HG02973 (cell line): ENCODE data around the gene CD200R1L.

Experiments used
- ATAC-seq: cut with Tn5 transposase; IDR thresholded peaks from one replicate; pipeline ENCODE4 v1.9.1; 2021; ENCODE audit warnings: moderate library complexity; ENCODE audit not compliant: unreplicated experiment

The CD200R1L gene

DNA sequence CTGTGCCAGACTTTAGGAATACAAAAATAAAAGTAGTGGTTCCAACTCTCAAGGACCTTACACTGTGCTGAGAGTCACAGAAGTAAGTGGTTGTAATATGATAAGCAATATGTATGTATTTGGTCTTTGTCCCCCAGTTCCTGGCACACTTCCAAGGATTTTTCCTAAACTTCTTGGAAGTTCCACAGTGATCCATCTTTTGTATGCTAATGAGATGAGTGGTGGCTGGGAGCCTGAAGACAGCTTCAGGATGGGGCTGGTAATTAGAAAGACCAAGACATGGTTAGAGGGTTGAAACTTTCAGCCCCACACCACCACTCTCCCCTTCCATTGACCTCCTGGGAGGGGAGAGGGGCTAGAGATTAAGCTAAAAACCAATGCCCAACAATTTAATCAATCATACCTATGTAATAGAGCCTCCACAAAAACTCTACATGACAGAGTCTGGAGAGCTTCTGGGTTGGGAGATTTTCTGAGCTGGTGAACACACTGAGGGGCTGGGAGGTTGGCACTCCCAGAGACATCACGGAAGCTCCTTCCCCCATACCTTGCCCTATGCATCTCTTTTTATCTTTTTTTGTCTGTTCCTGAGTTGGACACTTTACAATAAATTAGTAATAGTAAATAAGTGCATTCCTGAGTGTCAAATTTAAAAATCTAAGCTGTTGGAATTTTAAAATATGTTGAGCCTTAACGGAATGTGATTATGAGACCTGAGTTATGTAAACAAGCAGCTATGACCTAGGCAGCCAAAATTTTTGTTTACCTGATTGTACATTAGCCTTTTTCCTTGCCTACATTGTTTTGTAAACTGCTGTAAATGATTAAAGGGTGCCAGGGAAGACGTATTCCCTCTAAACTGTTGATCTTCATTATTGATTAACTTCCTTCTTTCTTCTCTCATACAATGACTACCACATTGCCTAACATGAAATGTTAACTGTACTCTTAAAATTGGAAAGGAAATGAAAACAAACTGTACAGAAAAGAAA is 24.3 kb downstream of the CD200R1L start:
- no peak for ATAC-seq

DNA sequence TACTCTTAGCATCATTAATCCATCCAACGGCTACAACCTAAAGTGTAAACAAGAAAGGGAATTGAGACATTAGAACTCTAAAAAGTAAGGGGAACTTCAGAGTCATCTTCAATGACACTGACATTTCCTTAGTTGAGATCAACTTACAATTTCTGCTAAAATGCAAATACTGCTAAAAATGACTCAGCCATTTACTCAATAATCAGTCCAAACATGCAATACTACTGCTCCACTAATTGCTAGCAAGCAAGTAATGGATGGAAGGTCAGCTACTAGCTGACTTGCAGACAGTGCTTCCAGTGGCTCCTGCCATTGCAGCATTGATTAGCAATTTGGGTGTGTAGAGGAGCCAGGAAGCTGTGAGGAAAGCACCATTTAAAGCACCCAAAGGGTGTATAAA is 28.4 kb downstream of the CD200R1L start:
- ATAC-seq: no peak

DNA sequence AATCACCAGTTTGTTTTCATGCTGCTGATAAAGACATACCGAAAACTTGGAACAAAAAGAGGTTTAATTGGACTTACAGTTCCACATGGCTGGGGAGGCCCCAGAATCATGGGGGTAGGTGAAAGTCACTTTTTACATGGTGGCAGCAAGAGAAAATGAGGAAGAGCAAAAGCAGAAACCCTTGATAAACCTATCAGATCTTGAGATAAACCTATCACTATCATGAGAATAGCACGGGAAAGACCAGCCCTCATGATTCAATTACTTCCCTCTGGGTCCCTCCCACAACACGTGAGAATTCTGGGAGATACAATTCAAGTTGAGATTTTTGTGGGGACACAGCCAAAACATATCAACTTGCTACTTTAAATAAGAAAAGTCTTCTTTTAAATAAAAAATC is 28.9 kb downstream of the CD200R1L start:
- no peak for ATAC-seq

DNA sequence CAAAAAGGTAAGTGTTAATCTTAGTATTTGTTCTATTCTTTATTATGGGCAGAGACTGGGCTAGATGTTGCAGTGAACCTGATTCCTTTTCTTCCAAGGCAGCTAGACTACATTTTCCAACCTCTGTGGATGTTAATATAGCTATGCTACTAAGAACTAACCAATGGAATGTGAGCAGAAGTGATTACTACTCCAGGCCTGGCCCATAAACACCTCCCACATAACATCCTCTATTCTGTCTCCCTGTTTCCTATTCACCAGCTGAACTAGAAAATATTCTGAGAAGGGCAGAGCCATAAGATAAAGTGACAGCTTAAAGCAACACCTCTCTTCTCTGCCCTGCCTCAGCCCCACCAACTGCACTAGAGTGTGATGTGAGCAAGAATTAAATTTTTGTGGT is 29.4 kb downstream of the CD200R1L start:
- ATAC-seq: no peak

DNA sequence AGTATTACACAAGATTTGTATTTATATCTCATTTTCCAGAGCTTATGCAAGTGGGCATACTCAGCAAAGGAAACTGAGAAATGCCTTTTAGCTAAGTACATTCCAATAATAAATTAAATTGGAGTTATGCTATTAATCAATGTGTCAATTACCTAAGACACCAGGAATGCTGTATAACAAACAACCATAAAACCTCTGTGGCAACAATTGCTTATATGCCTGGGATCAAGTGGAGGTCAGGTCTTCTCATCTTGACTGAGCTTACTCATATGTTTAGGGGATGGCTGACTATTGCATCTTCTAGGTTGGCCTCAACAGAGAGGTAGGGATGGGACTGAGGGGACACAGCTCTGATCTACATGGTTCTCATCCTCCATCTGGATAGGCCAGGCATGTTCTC is 30.7 kb downstream of the CD200R1L start:
- no peak for ATAC-seq

DNA sequence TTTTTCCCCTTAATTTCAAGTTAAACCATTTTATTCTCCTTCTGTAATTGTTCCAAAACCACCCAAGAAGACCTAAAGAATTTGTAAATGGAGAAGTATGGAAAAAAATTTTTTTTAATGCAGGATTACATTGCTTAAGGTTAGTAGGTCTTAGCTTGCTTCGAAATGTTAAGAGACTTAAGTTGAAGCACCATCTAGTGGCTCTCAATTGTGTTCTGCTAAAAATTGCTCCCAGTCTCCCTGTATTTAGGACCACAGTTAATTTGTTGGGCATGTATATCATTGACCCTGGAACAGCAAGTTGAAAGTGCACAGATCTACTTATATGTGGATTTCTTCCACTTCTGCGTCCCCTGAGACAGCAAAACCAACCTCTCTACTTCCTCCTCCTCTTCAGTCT is 32.4 kb downstream of the CD200R1L start:
- ATAC-seq: no peak

DNA sequence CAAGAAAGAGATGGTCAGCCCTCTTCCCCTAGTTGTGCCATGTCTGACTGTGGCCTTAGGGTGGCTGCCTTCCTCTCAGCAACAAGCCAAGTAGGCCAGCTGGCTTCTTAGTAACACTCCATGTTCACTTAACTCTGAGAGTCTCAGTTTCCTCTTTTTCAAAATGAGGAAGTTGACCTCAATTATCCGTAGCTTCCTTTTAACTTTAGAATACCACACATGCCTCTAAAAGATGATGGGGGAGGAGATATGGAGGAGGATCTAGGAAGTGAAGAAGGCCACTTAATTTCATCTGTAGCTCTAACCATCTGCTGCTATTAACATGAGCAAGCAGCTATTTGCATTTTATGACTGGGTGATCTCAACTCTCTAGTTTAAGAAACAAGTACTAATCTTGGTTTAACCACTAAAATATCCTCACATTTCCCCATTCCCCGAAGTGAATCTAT is 32.9 kb downstream of the CD200R1L start:
- ATAC-seq: peak; percentile 67

DNA sequence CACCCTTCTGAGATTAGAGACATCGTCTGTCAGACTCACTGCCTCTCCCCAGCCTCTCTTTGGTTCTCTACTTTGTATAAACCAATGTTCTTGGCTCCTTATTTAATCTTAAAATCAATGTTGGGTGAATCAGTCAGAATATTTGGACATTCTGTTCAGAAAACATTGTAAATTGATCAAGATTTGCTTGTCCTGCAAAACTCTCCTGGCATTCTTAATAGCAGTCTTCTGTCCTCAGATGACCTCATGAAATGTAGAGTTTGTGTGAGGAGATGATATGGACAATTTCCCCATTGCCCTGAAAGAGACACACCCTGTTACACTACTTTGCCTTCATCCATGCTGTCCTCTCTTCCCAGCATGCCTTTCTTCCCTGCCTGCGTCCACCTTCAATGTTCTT is 33.6 kb downstream of the CD200R1L start:
- no peak for ATAC-seq

DNA sequence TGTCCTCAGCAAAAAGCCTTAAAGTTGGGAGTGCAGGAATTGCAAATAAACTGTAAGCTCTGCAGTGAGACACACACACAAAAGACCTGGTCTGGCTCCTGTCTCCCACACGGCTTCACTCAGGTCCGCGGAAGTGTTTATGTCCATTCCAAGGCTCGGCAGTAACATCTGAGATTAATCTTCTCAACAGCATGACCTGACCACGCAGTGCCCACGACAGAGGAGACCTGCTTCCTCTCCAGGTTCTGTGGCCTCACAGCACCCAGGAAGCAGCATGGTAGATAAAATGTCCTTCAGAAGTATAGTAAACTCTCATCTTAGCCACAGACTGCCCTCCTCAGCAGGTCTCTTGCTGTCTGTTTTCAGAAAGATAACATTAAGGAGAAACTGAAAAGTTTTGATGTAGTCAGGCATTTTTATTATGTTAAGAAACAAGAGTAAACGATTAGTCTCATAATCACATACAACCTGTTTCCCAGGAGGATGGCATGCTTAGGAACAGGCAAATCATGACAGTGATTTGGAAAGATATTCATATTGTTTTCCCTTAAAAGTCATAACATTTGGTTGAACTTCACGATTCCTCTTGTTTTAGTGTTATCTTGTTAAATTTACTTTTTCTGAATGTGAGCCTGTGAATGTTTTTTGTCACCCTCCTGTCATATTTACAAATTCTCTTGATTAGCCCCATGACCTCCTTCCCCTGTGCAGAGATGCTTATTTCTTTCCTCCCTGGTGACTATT is 34.6 kb downstream of the CD200R1L start:
- no peak for ATAC-seq

DNA sequence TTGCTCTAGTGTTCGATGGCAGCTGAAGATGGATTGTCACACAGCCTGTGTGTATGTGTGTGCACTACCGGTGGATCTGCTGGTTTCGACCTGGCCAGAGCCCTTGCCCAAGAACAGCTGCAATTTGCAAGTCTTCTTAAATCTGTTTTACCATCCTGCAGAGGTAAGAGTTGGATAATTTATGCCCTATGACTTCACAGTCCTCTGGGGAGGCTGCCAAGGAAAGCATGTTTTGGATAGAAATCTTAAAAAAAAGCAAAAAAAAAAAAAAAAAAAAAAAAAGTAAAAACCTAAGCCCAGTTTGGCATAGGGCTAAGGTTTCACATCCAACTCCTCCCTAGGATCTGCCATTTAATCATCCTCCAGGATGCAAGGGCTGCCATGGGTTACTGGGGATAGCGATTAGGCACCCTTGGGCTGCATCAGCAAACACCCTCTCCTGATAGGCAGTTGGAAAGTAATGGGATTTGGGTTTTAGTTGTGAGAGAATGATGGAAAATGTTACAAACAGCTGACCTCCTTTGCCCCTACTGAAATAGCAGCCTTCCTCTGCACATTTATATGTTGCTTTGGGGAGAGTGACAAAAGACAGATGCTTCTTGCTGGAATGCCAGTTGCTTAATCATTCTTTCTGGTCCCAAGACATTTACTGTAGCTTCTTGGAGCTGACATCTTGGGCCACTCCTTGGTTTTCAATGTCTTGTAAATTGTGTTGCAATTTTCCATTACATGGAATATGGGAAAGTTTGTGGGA is 35.4 kb downstream of the CD200R1L start:
- ATAC-seq: no peak

DNA sequence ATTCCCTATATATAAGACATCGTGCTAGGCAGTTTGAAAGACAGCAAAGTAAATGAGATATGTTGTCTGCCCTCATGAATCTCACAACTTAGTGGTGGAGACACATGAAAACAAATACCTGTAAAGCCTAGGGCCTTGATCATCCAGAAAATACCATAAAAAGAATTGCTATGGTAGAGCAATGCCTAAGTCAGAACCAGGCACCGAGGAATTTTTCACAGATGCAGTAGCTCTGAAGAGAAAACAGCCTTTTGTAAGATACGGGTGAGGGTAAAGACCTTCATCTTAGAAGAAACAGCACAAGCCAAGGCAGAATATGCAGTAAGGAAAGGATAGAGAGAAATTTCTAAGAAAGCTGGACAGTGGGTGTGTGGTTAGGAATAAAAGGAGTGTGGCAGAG is 36.1 kb downstream of the CD200R1L start:
- no peak for ATAC-seq

DNA sequence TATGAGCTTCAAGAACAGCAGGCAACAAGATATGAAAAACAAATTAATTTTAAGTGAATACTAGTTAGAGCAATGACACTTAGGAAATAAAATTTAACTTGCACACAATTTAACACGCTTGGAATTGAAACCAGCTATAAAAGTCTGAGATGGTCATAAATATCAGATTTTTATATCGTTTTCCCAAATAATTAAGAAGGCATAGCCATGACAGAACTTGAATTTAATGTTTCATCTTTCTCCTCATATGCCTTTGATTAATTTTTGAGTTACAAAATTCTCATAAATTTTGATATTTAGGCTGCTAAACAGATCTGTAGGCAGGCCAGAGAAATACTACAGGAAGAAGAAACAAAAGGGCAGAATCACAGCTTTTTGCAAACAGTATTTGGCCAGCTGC is 38.5 kb downstream of the CD200R1L start:
- no peak for ATAC-seq

DNA sequence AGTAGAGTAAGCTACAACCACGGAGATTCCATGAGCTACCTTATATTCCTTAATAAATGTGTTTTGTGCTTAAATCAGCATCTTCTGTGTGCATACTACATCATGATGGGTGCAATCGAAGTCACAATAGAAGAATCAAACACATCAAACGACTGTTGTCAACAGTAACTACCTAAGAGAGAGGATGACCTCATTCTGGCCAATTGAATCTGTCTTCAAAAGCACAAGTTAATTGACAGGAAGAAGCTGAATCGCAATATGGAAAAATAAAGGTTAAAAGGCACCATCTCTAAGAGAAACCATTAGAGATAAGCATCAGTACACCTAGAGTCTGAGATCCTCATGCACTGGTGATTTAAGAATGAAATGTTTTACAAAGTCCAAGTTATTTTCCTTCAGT is 39.0 kb downstream of the CD200R1L start:
- no peak for ATAC-seq

DNA sequence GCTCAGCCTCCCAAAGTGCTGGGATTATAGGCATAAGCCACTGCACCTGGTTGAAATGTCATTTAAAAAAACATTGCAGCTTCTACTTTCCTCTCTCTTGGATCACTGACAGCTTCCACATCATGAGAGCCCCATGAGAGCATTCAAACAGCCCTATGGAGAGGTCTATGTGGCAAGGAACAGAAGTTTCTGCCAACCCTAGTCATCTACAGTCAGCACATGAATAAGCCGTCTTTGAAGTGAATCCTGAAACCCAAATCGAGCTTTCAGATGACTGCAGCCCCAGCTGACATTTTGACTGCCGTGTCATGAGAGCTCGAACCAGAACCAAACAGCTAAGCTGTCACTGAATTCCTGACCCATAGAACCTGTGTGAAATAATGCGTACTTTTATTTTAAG is 39.8 kb downstream of the CD200R1L start:
- ATAC-seq: no peak

DNA sequence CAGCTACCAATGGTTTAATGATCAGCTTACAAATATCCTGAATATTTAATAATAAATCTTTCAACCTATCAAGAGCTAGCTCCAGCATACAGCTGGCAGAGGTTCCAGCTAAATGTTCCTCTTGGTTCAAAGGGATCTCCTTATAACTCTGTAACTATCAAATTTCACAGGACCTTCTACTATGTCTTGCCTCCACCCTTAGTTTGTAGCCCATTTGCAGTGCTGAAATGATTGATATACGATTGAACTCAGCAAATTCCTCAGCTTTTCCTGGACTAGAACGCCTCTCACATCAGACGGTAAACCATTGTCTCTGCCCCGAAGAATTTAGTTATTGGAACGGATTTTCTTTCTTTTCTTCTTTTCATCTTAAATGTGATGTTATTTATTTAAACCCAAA is 41.5 kb downstream of the CD200R1L start:
- ATAC-seq: no peak

DNA sequence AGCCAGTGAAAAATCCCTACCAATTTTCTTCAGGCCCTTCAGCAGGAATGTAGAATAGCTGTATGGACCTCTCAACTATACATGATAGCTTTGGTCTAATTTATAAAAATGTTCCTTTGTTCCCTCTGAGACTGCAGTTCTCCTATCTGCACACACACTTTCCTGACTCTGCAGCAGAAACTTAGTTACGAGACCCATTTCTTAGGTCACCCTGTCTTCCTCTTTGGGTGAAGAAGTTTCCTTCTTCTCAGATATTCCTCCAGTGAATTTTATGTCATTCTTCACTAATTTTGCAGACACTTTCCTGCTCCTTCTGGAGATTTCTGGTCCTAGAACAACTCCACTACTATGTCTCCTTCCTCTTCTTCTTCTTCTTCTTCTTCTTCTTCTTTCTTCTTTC is 42.6 kb downstream of the CD200R1L start:
- no peak for ATAC-seq

DNA sequence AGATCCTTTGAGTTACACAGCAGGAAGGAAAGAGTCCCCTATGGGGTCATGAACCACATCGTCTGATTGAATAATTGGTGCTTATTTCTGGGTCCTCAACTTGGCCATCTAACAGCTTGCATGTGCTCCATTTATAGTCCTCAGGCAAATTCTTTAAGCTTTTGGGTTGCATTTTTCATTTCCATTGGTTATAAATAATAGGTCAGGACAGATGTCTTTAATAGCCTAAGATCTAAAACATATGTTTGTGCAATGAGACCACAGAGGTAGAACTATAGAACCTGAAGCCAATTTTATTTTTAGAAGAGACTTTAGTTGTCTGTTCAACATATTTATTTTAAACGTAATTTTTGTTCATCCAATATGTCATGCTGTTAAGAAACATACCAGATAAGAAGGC is 43.2 kb downstream of the CD200R1L start:
- no peak for ATAC-seq

DNA sequence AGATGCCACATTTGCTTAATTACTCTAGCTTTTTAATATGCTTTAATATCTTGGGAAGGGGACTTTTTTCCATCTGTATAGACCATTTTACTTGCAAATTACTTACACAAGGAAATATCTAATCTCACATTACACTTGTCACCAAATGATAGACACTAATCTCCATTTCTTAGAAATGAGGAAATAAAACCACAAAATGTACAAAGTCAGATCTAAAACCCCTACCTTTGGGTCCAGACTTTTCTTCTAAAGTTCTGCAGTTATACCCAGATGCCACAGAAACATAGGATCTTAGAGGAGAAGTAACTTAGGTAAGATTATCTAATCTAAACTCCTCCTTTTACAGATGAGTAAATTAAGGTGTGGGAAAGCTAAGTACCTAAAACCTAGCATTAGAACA is 44.3 kb downstream of the CD200R1L start:
- no peak for ATAC-seq

DNA sequence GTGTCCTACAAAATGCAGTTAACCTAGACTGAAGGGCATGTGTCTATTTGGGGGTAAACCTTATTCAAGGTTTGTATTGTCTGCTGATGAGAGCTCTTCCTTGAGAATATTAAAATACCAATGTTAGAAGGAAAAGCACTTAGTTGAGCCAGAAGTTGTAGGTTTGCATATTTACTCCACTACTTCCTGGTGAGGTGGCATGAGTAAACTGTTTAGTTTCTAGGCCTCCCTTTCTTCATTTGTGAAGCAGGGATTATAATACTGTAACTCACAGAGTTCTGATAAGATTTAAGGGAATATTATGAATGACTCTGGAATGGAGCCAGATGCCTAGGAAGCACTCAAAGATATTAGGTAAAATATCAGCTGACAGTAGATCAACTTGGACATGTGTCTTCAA is 46.7 kb downstream of the CD200R1L start:
- no peak for ATAC-seq

DNA sequence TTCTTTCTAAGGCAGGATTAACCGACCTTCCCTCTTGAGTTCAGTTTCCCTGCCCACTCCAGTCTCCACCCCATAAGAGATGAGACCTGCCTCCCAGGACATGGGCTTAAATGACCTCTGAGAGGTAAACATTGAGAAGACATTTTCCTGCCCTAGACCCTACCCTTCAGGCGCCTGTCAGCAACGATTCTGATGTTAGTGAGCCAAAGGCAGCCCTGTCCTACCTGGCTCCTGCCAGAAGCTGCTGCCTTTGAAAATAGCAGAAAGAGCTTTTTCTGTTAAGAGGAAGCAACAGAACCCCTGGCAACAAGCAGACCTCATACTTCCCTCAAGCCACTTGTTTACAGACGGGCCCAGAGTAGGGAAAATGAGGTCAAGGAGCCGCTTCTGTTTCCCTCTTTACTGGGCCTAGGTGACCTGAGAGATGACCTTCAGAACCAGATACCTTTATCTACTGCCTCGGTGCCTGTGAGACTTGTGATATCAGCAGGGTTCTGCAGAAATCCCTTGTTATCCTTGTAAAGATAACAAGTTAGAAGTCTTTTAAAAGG is 52.0 kb downstream of the CD200R1L start:
- no peak for ATAC-seq
